GM12878 (cell line): ENCODE measurements around the gene ARMC2. TPM values are rescaled to one million over a fixed set of nuclear protein-coding genes. Genes with fewer than 3 reads are reported as not detected.

ENCODE experiments used
- ATAC-seq: fragments of 200-7000 bp; cut with Tn5 transposase; 3 replicates; pipeline ENCODE4 v1.9.1; 2020; ENCODE audit warnings: mild to moderate bottlenecking, moderate library complexity
- BruUV-seq: library from RNA; stranded (reverse); fragments of 400-500 nt; replicated peaks from 2 replicates; lab custom pipeline; 2021; lab: Mats Ljungman, UMichigan
- CTCF ChIA-PET: fragments of 300-600 bp; sonication (Branson Sonifier 250); formaldehyde crosslinking; extraction: SDS; loops from one replicate; lab custom pipeline; 2021; ENCODE audit warnings: inconsistent platforms; lab: Yijun Ruan, JAX
- POLR2A ChIA-PET: fragments of 350-600 bp; formaldehyde crosslinking; extraction: SDS; loops from one replicate; lab custom pipeline; 2021; ENCODE audit warnings: inconsistent platforms; lab: Charles Lee
- RAD21 ChIA-PET: fragments of 300-600 bp; sonication (Branson Sonifier 250); formaldehyde crosslinking; loops from one replicate; lab custom pipeline; 2023; ENCODE audit warnings: antibody characterized with exemption; ENCODE audit not compliant: unreplicated experiment; lab: Charles Lee
- SMC1A ChIA-PET: fragments of 300-600 bp; sonication (Branson Sonifier 250); formaldehyde crosslinking; loops from one replicate; lab custom pipeline; 2023; ENCODE audit not compliant: unreplicated experiment, uncharacterized antibody; lab: Charles Lee
- DNase-seq: peaks from one replicate; pipeline ENCODE4 v3.0.0-alpha.2; 2011; ENCODE audit warnings: low read depth, low spot score
- FAIRE-seq: peaks from 3 replicates; lab custom pipeline; 2011; peaks lifted over from hg19 to GRCh38; lab: Jason Lieb, UNC
- H2AFZ ChIP-seq: 2 replicates; pipeline ENCODE4 v1.6.0; 2011; ENCODE audit warnings: low read depth, low read length, control low read depth; ENCODE audit not compliant: control insufficient read depth
- H3K27ac ChIP-seq: 2 replicates; pipeline ENCODE4 v1.5.1; 2011; ENCODE audit warnings: control low read depth; ENCODE audit not compliant: control insufficient read depth, insufficient read depth
- H3K27me3 ChIP-seq, 2 experiments: replicated peaks in 1 of 2; 2 replicates each; pipeline versions ENCODE4 v1.6.0 to v1.6.1; 2011; ENCODE audit warnings: low read length in 1 of 2; ENCODE audit not compliant: control insufficient read depth in 2 of 2, insufficient read depth in 2 of 2
- H3K36me3 ChIP-seq, 2 experiments: 2 replicates each; pipeline ENCODE4 v1.5.1; 2011; ENCODE audit warnings: low read length in 1 of 2; ENCODE audit not compliant: control insufficient read depth in 2 of 2, insufficient read depth in 2 of 2
- H3K4me1 ChIP-seq: 2 replicates; pipeline ENCODE4 v1.6.1; 2011; ENCODE audit warnings: mild to moderate bottlenecking, low read length, moderate library complexity, mixed read lengths; ENCODE audit not compliant: control insufficient read depth, insufficient read depth
- H3K4me2 ChIP-seq: 2 replicates; pipeline ENCODE4 v1.6.0; 2011; ENCODE audit warnings: control low read depth; ENCODE audit not compliant: control insufficient read depth, insufficient read depth
- H3K4me3 ChIP-seq: fragments of 200-600 bp; sonication (generic); 2 replicates; pipeline ENCODE4 v1.5.1; 2016
- H3K79me2 ChIP-seq: 2 replicates; pipeline ENCODE4 v1.6.0; 2011; ENCODE audit warnings: low read length; ENCODE audit not compliant: control insufficient read depth, insufficient read depth
- H3K9ac ChIP-seq: 2 replicates; pipeline ENCODE4 v1.8.0; 2011; ENCODE audit warnings: low read length, control low read depth, mixed read lengths; ENCODE audit not compliant: control insufficient read depth, insufficient read depth
- H3K9me3 ChIP-seq: replicated peaks from 3 replicates; pipeline ENCODE4 v1.5.1; 2011; ENCODE audit warnings: mild to moderate bottlenecking, low read length; ENCODE audit not compliant: control insufficient read depth, insufficient read depth
- H4K20me1 ChIP-seq: 2 replicates; pipeline ENCODE4 v1.6.0; 2011; ENCODE audit not compliant: control insufficient read depth, insufficient read depth
- ATF7 ChIP-seq: fragments of 450-650 bp; IDR thresholded peaks from 2 replicates; pipeline ENCODE4 v1.6.1; 2016; ENCODE audit warnings: low read depth, mild to moderate bottlenecking
- BMI1 ChIP-seq: fragments of 450-650 bp; IDR thresholded peaks from 2 replicates; pipeline ENCODE4 v1.6.1; 2016; ENCODE audit warnings: mild to moderate bottlenecking, moderate library complexity, borderline replicate concordance
- CREB1 ChIP-seq: IDR thresholded peaks from 2 replicates; pipeline ENCODE4 v1.6.1; 2012; ENCODE audit warnings: low read depth, mild to moderate bottlenecking, inconsistent platforms
- E2F4 ChIP-seq: IDR thresholded peaks from 2 replicates; pipeline ENCODE4 v1.6.1; 2012; ENCODE audit warnings: low read depth, low read length, improper control_type of control experiment
- ZBTB4 ChIP-seq: fragments of 450-650 bp; formaldehyde crosslinking; IDR thresholded peaks from 2 replicates; pipeline ENCODE4 v1.4.0; 2022; ENCODE audit warnings: mild to moderate bottlenecking, moderate library complexity
- WGBS: methylation state at CpG from one replicate; pipeline ENCODE4 v1.1.6; 2016; ENCODE audit warnings: low lambda C conversion rate; ENCODE audit not compliant: insufficient replicate concordance, insufficient coverage; ENCODE audit errors: missing lambda C conversion rate; 5-methylcytosine and 5-hydroxymethylcytosine counted together
- in situ Hi-C: fragments of 300-500 bp; cut with MboI; formaldehyde crosslinking; loops from 9 replicates; pipeline ENCODE4 v1.14.3; 2018; ENCODE audit warnings: mixed read lengths
- intact Hi-C: fragments of 100-400 bp; cut with micrococcal nuclease; formaldehyde crosslinking; loops from one replicate; pipeline ENCODE4 v1.14.2; 2022; ENCODE audit not compliant: unreplicated experiment
- polyA plus RNA-seq, 11 experiments: library from polyadenylated mRNA; depleted of rRNA in 4 of 11; unstranded in 6 of 11; stranded (reverse) in 5 of 11; fragments of >200 nt; fragmentation: Nextera tagmentation in 4 of 11; fragmentation: Illumina TruSeq in 1 of 11; extraction: Ambion mirVana in 4 of 11; extraction: Trizol in 1 of 11; gene quantifications; 1 replicate in 1 of 11; 2 replicates in 10 of 11; pipeline versions ENCODE4 v1.2.1 to v1.2.3, GENCODE V29; 2011 to 2016; ENCODE audit warnings: inconsistent platforms in 2 of 11, missing spikeins in 2 of 11, low read depth in 1 of 11
- total RNA-seq, 4 experiments: library from RNA; depleted of rRNA in 3 of 4; stranded (reverse); fragments of >200 nt in 3 of 4; fragmentation: Illumina TruSeq in 1 of 4; extraction: Trizol in 1 of 4; gene quantifications; 2 replicates each; pipeline versions ENCODE4 v1.2.1 to v1.2.3, GENCODE V29; 2013 to 2021

ARMC2 gene
- total and polyA plus RNA-seq, 10 of the 15 experiments (the other 5 are each of a cell fraction or from before 2014, with no cell fraction given) = 0.06 to 0.33 (median 0.21) TPM; not detected in 5

DNA sequence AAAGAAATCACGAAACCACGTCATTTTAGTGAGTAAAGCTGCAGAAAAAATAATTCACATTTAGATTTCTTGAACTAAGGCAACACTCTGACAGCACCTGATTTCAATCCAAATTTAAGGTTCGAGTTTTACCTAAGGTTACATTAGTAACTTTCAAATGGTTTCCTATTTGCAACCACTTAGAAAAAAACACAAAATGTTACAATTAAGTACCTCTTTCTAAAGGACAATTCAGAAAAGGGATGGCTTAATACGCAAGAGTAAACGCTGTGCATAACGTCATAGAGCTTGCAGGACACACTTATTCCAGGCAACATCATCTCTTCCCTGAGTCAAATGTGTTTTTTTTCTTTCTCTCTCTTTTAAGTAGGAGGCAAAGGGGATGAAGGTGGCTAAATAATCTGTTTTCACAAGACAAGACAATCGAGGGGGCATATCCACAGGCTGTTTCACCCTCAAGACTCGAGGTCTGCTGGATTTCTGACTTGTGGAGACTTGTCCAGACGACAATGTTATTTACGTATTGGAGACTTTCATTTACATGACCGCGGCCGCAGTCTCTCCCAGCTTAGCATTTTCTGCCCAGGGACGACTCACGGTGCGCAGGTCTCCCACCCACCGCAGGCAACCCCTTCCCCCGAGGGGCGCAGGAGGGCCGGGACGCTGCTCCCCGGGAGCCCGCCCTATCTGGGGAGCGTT, 160.5 kb downstream of the ARMC2 start:
- peak; percentile 53 for ATAC-seq
- Histone ChIP-seq H3K9ac (peak overlapping the region; percentile 20; the same call in 1 of the 2 replicates), H3K4me3 (peak overlapping the region; percentile 78), H3K27ac (no peak overlapping the region; the same call in 1 of the 2 replicates), H3K36me3 (no peaks in the 10 kb centered on the region), H3K27me3 (peaks cover 3 to 17% of the 10 kb centered on the region in 2 experiments), H2AFZ (peak overlapping the region; percentile 33), H3K4me1 (peaks cover 9% of the 10 kb centered on the region), H3K79me2 (no peaks in the 10 kb centered on the region), H3K4me2 (peak overlapping the region; percentile 98), H3K9me3 (no peaks in the 10 kb centered on the region), H4K20me1 (no peaks in the 10 kb centered on the region)
- ChIA-PET POLR2A (no interaction called here), CTCF (interaction anchor here (0.5 to 1.7 kb wide), 2 partner anchors 64 to 1981 kb away, joined by 3 to 7 read pairs; no protein-coding TSS in a partner anchor), RAD21 (interaction anchor here (1.6 kb wide), 1 partner anchor 64 kb away, joined by 5 read pairs; no protein-coding TSS in a partner anchor), SMC1A (interaction anchor here (0.6 to 1.3 kb wide), 2 partner anchors 374 to 1353 kb away, joined by 3 read pairs; no protein-coding TSS in a partner anchor)
- intact Hi-C loops (no loop called here), in situ Hi-C loops (no loop called here)
- no peak for DNase-seq
- TSS peak; percentile 49 for BruUV-seq
- TF ChIP-seq E2F4 (no peak), ATF7 (peak; percentile 56), BMI1 (peak; percentile 74; the same call in 1 of the 2 replicates), ZBTB4 (CRISPR knock-in tag) (no peak), CREB1 (peak; percentile 64; the same call in 1 of the 2 replicates)
- 1% methylated on average over 24 of the region's 24 CpGs for WGBS
- peak; percentile 76 for FAIRE-seq
